ENCODE data around the gene TMEM121B.

The TMEM121B gene

DNA sequence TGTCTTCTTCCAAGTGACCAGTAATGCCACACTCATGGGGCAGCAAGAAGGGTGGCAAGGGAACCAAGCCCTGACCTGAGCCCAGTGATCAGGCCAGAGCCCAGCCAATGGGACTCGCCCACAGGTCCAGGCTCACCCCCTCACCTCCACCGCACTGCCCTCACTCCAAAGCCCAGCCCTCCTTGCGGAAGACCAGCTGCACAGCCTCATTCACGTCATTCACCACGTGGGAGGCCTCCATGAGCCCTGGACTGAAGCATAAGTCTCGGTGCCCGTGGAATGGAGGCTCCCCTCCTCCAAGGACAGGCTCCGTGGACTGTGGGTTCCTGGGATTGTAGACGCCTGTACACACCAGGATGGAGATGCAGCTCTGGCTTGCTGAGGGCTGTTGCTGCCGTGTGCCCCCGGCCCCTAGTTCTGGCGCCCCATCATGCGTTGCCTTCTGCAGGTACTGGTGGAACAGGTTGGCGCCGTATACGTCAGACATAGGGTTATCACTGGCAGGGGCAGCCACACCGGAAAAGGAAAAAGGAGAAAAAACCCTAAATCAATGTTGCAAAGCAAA lies 16.8 kb upstream of the TMEM121B start:
- no peak for DNase-seq

DNA sequence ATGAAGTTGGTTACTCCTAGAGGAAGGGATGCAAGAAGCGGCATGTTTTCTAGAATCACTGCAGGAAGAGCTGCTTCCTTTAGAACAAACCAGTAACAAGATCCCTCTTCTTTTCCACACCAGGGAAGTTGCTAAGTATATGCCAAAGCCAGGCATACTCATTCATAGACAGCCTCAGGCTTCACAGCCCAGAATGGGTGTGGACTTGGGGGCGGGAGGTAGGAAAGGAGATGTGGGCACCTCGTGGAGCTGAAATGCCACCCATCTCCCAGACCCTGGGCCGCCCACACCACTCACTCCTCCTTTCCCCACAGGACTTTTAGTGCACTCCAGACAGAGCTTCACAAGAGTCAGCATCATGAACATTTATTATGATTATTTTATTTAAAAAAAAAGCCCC lies 16.0 kb upstream of the TMEM121B start:
- no peak for DNase-seq

DNA sequence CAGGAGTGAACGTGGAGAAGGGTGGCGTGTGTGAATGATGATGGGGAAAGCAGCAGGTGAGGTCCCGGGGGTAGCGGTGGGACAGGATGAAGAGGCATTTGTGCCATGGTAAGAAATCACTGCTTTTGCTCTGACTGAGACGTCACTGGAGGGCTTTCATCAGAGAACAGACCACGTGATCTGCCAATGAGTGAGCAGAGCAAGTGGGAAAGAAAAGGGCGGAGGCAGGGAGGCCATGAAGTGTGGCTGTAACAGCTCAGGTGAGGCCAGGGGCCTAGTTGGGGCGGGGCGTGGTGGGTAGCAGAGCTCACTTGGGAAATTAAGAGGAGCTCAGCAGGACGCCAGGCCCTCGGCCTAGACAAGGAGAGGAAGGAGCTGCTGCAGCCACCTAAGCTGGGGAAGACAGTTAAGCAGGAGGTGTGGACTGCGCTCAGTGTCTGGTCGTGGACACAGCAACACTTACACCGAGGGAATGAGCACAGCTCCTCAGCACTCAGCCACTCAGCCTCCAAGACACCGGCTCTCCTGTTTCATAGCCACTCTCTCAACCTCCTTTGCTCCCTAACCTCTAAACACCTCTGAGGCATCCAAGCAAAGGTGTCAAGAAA lies 14.1 kb upstream of the TMEM121B start:
- no peak for DNase-seq

DNA sequence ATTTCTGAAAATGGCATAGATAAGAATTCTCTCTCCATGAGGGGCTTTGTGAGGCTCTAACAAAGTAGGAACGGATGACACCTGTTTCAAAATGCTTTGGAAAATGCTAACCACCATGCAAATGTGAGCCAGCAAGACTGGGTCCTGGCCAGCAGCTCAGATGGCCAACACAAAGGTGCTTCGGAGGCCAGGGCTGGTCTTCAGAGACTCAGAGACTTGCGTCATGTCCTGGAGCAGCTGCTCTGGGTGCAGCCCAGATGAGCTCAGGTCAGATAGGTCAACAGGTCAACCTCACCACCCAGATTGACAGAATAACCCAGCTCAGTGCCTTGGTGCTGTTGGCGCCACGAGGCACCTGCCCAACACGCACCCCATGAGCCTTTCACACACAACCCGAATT lies 12.0 kb upstream of the TMEM121B start:
- no peak for DNase-seq

DNA sequence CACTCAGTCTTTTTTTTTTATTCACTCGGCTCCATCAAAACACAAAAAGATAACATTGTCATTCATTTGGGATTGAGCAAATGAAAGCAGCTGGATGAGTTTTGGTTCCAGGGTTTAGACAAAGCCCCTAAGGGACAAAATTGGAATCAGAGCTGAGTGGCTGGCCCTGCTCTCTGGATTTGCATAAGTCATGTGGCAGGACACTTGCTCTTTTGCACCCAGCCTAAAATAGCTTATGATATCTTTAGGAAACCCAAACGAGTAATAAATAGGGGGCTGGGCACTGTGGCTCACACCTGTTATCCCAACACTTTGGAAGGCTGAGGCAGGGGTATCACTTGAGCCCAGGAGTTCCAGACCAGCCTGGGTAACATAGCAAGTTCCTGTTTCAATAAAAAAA lies 11.0 kb upstream of the TMEM121B start:
- DNase-seq: no peak

DNA sequence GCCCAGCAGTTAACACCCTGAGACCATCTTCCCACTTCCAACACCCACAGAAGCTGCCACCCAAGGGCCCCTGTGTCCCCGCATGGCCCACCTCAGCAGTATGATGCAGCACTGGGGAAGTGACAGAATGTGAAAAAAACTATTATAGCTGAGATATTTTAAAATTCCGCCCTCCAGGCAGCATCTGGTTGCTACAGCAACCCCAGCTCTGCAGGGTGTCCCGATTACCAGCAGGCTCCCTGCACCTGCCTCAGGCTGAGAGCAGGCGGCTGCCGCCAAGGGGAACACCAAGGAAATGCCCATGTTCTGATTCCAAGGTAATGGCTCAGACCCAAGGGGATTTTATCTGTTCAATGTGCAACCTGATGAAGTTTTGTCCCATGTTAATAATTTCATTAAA lies 10.5 kb upstream of the TMEM121B start:
- DNase-seq: no peak

DNA sequence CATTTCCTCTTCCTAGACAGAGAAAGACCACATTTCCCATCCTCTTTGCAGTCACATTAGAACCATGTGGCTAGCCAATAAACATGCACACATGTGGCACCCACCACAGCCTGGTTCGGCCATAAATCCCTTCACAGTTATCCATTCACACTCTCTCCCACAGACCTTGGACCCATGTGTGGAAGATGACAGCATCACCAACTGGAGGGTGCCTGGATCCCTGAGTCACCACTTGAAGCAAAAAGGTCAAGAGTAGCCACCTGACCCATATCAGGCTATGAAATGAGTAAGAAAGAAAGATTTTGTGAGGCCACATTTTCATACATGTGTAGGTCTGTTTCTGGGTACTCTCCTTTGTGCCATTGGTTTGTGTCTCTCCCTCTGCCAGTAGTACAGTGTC lies 9.0 kb upstream of the TMEM121B start:
- DNase-seq: no peak

DNA sequence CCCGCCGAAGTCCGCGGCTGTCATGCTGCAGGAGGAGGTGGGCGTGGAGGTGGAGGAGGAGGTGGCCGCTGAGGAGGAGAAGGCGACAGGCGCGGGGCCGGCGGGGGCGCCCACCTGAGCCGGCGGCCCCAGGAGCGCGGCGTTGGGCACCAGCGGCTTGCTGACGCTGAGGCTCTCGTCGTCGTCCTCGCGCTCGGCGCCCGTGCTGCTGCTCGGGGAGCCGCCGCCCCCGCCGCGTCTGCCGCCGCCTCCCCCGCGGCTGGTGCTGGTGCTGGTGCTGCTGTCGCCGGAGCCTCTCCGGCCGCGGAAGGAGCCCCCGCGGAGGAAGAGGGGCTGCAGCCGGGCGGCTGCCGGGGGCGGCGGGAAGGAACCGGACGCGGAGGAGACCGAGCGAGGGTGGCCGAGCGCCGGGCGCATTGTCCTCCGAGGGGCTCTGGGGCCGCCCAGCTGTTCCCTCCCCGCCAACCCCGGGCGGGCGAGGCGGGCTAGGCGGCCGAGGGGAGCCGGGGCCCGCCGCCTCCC lies 388 bp downstream of the TMEM121B start:
- no peak for DNase-seq

DNA sequence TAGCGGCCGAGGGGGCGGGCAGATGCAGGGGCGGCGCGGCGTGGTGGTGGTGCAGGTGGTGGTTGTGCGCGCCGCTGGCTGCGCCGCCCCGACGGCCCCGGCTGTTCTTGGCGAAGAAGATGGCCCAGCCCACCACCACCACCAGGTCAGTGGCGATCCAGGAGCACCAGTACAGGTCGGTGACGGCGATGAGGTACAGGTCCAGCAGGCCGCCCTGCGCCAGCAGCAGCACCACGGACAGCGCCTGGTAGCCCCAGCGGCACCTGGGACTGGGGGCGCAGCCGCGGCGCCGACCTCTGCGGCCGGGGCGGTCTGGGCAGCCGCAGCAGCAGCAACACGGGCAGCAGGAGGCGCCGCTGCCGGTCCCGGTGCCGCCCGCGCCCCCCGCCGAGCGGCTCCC lies 879 bp downstream of the TMEM121B start:
- peak; percentile 32 for DNase-seq

DNA sequence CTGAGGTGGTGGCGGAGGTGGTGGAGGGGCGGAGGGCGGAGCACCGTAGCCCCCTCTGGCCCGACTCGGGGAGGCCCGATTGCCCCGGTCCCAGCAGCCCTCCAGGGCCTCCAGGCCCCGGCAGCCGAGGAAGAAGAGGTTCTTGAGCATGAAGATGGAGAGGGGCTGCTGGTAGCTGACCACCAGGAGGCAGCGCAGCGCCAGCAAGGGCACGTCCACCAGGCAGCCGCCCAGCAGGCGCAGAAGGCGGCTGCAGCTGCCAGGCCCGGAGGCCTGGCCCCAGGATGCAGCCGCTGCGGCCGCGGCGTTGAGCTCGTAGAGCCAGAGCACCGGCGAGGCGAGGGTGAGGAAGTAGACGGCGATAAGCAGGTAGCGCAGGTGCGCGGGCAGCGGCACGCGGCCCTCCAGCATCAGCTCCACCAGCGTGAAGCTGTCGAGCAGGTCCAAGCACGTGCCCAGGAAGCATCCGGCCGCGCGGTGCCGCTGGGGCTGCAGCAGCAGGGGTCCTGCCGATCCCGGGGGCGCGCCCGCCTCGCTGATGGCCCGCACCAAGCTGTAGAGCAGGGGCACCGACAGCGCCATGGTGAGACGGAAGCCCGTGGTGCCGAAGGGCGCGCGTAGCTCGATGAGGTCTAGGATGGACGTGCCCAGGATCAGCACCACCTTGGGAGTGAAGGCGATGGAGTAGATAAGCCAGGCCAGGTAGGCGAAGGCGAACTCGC lies 1.5 kb downstream of the TMEM121B start:
- DNase-seq: peak; percentile 29

DNA sequence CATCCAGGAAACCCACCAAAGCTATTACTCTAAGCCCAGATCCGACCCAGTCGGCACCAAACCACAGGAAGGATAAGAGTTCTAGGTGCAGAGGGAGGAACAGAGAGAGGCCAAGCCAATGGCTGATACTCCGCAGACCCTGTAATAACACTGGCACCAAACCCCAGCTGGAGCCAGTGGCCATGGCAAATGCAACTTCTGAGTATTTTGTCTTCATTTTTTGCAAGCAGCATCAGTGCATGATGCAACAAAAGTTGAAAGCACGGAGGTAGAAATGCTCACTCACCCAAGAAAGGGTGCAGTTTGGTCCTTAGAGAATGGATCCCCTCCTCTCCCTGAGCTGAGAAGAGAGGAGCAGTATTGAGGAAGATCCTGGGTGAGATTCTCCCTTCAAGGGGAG lies 2.8 kb downstream of the TMEM121B start:
- no peak for DNase-seq

DNA sequence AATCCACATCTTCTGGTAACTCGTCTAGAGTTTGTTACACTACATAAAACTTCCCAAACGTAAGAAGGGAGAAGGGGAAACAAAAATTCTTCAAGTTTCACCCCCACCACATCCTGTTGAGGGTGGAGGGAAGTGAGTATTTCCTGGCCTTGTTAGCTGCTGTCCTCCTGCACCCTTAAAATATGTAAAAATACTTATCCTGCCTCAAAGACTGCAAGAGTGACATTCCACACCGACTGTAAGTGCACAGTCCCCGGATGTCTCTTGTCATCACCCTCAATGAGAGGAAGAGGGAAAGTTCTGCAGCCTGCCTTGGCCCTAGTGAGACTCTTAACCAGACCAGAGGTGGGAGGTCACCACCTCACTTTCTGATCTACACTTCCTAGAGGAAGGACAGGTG lies 3.3 kb downstream of the TMEM121B start:
- DNase-seq: no peak

DNA sequence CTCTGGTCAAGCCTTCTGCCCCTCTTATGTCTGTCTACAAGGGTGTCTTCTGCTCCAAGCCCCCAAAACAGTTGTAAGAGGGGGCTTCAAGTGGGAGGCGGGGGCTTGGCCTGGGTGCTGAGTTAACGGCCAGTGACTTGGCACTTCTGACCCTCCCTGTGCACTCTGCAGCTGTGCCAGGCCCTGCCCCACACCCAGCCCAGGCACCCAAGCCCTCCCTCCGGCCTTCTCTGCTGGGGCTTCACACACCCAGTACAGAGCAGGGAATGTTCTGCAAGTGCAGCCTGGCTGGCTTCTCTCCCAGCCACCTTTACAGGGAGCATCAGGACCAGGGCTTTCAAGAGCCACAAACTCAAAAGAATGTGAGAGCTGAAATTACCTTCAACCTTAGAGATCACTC lies 3.8 kb downstream of the TMEM121B start:
- DNase-seq: no peak

DNA sequence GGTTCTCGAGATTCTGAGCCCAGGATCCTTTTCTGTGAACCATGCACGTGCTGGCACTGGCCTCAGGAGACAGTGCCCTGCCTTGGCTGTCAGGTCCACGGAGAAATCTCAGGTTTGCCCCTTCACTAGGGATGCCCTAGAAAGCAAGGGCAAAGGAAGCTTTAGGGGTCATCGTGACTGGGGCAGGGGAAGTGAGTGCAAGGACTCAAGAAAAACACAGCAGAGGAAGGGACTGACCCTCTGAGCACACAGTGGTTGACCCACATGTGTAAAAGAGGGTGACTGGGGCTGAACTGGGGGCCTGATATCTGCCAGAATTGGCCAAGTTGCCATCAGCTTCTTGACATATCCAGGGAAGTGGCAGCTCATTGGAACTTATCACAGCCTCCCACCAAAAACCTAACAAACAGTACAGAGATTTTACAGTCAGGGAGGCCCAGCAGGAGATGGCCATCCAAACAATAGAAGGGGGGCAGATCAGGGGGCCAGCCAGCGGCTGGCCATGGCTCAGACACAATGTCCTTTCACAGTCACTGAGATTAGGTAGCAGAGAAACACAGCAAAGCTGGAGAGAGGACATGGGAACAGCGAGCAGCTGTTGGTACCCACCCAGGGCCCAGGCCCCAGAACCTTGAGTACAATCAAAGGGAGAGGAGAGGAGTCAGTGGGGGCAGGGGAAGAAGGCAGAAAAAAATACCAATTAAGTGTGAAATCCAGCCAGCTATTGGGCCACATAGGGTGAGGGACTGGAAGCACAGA lies 4.4 kb downstream of the TMEM121B start:
- DNase-seq: no peak

DNA sequence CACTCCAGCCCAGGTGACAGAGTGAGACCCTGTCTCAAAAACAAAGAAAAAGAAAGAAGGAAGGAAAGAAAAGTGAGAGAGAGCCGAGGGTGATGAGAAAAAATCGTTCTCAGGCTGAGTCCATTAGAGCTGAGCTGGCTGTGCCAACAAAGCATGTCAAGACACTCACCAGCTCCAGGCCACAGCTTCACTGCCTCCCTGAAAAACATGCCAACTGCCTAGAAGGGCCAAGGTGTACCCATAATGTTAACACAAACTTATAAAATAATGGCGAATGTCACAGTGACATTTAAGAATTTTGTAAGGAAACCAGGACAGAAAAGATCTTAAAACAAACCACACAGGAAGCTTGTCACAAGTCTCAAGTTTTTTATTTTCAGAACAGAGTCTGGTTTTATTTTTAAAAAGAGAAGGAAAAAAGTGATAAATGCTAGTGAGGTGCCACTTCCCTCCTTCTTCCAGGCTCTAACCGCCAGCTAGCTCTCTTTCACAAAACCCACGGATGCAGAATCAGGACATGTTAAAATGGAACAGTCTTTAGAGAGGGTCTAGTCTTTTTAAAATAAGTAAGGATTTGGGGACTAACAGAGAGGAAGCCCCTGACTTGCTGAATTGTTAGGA lies 5.1 kb downstream of the TMEM121B start:
- DNase-seq: no peak

DNA sequence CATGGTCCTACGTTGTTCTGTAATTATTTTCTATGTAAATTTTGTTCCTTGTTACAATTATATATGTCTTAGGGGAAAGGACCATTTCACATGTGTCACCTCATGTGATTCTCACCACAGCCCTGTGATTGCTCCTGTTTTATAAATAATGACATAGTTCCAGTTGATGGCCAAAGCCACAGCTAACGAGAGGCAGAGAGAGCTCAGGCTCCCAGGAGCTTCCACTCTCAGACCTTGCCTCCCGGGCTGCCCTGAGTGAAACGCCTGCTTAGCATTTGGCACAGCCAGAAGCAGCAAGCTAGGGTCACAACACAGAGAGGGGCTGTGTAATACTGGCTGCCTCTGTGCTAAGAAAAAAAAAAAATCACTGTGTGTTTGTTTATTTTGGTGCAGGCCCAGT lies 5.9 kb downstream of the TMEM121B start:
- no peak for DNase-seq

DNA sequence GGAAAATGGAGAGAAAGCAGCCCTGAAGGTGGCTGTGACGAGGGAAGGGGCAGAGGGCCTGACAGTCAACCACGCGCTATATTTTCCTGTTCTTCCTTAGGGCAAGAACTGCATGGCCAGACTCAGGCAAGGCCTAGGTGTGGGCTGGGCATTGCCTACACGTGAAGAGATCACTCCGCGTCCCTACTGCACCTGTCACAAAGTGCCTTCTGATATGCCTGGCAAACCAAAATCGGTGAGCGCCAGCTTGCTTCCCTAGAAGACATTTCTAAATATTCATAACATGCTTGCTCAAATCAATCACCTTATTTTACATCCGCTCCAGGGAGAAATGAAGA lies 6.3 kb downstream of the TMEM121B start:
- no peak for DNase-seq

DNA sequence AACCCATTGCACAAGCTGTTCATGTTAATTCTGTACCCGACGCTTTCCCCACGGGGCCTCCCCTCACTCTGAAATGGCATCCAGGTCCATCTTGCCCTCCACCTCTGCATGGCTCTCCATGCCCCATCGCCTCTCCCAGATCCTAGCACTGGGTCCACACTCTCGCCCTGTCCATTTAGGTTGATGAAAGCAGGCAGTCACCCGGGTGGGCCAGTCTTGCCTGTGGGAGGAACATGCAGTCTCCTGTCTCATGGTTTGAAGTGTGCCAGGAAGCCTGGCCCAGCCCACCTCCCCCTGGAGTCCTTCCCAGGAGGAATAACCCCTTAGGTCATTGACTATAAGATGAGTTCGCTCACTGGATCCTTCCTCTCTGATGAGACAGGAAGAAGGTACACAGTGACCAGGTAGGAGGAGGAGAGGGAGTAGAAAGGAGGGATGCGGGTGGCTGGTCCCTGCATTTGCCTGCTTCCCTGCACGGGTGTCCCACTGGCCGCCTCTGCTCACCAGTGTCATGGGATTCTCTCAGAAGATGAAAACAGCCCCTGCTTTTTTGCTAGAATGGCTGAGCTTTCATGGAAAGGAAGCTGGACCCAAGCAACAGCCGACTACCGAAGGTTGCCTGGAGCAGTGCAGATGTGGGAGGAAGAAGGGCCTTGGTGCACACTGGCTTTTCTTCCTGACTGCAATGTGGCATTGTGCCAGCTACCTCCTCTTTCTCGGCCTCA lies 6.8 kb downstream of the TMEM121B start:
- no peak for DNase-seq

DNA sequence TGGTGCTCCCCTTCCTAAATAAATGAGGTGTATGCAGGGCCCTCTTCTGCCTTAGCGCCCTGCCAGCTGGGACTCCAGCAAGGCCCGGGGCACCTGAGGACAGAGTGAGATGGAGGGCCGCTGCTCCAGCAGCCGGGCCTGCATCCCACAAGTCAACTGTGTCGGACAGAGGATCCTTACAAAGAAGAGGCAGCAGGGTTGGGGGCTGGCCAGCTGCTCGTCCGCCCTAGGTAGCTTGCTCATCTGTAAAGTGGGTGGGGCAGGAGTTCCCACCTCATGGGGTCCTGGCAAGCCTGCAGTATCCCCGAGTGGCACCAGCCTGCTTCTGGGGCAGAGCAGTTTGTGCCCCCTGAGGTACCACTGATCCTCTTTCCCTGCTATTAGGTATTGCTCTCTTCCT lies 7.6 kb downstream of the TMEM121B start:
- DNase-seq: no peak

DNA sequence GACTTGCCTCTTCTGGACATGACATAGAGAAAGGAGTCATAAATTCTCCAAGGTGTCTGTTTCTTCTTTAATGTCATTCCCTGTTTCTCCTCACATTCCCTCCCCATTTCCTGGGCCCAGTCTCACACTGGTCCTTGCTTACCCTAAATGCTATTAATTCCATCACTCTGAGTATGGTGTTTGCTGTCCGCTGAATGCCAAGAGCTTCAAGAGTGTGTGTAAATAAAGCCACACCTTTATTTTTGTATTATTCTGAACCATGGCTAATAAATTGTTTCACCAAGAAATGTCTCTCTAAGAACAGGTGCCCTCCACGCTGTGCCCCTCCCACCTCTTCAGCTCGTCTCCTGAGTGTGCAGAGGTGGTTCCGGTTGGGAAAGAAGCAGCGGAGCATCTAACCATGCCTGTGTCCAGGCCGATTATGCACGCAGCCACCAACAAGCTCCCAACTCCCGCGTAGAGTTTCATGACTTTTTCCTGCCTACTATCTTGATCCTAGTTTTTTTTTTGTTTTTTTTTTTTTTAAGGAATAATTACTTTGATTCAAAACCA lies 8.6 kb downstream of the TMEM121B start:
- no peak for DNase-seq

DNA sequence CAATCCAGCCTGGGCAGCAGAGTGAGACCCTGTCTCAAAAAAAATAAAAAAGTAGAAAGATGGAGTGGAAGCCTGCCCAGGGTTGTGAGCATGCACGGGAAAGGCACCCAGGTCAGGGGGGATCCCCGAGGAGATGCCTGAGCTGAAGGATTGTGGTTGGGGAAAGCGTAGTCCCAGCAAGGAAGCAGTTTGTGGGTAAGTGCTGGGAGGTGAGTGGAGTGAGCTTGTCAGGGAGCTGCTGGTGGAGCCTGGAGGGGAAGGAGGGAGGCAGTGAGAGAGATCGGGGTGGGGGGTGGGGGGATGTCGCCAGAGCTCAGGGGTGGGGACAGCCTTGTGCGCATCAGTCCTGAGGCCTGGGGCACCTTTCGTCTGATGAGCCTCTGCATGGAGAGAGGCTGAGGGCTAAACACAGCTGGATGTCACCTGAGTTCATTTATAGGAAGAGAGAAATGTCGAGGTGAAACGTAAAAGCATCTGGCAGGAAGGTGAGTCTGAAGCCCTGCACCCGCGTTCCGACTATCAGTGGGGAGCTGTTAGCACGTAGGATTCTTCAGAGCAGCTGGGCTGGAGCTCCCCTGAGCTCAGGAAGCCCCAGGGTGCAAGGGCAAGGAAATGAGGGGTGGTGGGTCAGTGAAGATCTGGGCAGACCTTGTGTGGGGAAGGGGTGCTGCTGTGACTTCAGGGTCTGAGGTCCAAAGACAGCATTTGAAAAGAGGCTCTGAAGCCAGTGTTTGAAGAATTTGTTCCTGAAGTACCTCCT lies 10.2 kb downstream of the TMEM121B start:
- DNase-seq: no peak

DNA sequence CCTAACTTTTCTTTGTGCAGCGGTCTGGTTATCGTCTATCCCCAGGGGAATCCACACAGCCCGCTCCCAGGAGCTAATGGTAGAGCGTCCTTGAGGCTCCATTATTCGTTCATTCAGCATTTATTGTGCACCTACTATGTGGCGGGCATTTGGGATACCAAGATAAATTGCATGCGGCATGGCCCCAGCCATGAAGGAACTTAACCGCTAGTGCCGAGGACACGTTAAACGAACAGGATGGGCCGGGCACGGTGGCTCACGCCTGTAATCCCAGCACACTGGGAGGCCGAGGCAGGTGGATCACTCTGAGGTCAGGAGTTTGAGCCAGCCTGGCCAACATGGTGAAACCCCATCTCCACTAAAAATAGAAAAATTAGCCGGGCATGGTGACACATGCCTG lies 11.2 kb downstream of the TMEM121B start:
- DNase-seq: no peak
